GM21526 (cell line): ENCODE measurements around the gene HNRNPK.
"Not testable (repeated sequence)": the region's sequence is repeated elsewhere in the genome, so short reads cannot be mapped to it uniquely, and the experiment has no call there.

Experiments
- ATAC-seq: cut with Tn5 transposase; IDR thresholded peaks from one replicate; pipeline ENCODE4 v1.9.1; 2021; ENCODE audit warnings: moderate library complexity; ENCODE audit not compliant: unreplicated experiment, low FRiP score

The HNRNPK gene

GRCh38 chr9:83978992-83979811 is 813 bp downstream of the HNRNPK start:
- ATAC-seq, result peak; percentile 22

- ATAC-seq, result no peak
Observed at GRCh38 chr9:83977196-83977595, 2.8 kb downstream of the HNRNPK start.

DNA sequence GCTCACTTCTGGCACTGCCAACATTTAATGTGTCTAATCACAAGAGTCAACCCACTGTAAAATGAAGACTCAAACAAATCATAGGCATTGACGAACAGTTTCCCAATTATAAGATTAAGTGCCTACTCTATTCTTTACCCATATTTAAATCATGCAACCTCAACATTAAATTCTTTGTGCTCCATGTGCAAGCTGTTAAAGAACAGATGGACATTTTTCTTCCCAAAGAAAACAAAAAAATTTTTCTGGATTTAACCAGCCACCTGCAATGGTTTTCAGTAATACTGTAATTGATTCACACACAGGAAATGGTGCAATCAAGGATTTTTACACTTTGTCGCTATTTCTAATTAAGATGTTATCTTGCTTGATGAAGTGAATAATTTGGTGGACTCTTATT is 3.6 kb downstream of the HNRNPK start:
- no peak for ATAC-seq

DNA sequence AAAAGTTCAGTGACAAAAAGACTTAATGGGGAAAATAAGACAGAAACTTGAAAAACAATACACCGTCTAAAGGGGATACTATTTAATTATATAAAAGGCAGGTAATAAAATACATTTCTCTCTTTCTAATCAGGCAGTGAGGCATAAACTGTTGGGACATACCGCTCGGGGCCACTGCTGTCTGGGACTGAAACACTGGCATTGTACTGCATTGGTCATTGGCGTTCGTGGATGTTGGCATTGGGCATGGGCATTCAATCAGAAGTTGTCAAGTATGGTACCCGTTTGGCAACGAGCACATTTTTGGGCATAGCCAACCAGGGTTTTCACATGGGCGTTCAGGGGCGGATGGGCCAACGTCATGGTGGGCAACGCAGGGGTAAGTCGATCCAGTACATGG is 4.7 kb downstream of the HNRNPK start:
- no peak for ATAC-seq

GRCh38 chr9:83972286-83972685 is 7.7 kb downstream of the HNRNPK start:
- ATAC-seq, result no peak

DNA sequence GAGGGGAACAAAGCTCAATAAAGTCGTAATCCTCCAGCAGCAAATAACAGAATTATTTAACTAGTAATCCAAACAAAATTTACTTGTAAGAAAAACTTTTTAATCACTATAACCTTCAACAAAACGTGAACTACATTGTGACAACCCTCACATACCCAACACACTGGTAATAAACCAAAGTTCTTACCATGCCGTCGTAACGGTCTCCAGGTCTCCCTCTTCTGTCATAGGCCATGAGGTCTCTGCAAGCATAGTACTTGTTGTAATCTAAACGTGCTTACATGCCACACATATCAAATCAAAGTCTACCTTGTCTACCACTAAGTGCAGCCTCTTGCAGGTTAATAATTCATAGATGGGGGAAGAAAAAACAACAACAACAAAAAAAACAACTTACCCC is 8.5 kb downstream of the HNRNPK start:
- ATAC-seq, result no peak

DNA sequence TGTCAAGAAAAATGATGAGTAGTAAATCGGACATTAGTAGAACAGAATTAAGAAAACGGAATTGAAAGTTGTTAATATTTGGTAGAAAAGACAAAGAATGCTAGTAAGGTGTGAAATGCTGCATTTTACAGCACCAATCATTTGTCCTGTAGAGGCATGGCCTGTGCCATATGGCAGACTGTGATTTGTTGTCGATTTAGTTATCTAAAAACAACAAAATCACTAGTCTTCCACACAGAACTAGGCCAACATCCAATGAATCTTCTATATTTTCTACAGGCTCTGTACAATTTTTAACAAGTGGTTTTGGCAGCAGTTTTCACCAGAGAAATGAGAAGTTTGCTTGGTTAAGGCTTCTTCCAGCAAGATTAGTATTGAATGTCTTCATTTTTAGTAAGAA is 10.4 kb downstream of the HNRNPK start:
- no peak for ATAC-seq

DNA sequence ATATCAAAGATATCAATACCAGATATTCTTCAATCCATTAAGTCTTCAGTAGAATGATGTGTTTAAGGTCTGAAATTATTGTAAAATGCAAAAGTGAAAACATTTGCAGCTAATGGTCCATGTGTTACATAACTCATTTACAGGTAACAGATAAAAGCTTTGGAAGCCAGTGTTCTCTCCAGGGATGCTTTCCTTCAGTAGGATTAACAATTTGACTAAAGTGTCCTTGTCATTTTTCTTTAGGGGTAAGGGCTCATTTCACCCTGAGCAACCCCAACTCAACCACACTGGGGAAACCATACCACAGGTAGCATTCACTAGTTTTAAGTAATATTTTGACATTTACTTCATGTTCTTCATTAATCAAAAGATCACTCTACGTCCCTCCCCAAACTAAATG is 12.9 kb downstream of the HNRNPK start:
- ATAC-seq, result no peak

DNA sequence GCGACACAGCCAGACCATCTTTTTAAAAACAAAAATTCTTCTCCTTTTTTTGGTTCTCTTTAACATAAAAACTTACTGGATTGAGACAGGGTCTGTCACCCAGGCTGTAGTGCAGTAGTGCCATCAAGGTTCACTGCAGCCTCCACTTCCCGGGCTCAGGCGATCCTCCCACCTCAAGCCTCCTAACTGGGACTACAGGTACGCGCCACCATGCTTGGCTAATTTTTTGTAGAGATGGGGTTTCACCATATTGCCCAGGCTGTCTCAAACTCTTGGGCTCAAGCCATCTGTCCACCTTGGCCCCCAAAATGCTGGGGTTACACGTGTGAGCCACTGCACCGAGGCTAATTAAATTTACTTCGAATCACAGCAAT is 13.8 kb downstream of the HNRNPK start:
- no peak for ATAC-seq

DNA sequence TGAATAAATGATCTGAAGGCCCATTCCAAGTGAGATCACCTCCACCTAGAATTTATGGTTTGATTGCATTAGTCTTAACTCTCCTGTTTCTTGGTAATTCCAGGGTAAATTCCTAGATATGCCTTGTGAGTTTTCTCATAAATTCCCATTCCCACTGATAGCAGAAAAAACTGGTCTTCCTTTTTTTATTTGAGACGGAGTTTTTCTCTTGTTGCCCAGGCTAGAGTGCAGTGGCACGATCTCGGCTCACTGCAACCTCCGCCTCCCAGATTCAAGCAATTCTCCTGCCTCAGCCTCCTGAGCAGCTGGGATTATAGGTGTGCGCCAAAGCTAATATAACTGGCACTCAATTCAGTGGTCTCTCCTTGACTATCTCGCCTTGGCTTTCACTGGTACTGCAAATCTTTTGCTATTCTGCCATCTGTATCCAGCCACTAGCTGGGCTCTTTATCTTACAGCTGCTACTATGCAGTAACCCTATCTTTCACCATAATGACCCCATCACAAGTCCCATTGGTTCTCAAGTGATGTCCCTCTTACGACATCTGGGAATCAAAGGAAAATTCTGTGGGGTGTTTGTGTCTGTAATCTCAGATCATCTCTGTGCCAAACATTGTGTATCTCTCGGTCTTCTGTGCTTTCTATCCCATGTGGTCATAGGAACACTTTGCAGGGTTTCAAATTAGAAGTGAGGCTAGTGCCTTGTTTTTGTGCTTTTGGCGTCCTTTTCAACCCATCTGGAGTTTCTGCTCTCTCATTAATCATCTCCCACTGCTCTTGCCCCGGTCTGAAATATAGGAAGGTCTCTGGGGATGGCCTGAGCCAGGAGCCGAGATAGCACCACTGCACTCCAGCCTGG is 14.4 kb downstream of the HNRNPK start:
- ATAC-seq, result no peak

- ATAC-seq, result no peak
Observed at GRCh38 chr9:83964973-83965349, 15.1 kb downstream of the HNRNPK start.

DNA sequence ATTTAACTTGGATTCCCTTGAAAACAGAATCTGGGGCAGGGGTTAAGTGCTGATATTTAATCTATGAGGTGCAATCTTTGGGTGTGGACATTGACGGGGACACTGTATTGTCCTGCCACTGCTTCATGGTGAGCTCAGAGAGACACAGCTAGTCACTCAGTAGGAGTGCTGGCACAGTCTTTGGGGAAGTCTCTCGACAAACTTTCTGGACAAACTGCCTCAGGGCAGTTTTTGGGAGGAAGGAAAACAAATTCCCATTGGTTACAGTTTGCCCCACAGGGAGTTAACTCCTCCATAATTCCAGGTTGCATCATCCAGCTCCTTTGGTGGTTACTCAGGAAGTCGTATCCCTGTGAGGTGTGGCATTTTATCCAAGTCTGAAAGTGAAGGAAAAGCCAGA is 17.9 kb downstream of the HNRNPK start:
- ATAC-seq, result no peak

- ATAC-seq, result no peak
Observed at GRCh38 chr9:83960991-83961390, 19.0 kb downstream of the HNRNPK start.

GRCh38 chr9:83959061-83959460 is 21.0 kb downstream of the HNRNPK start:
- no peak for ATAC-seq

DNA sequence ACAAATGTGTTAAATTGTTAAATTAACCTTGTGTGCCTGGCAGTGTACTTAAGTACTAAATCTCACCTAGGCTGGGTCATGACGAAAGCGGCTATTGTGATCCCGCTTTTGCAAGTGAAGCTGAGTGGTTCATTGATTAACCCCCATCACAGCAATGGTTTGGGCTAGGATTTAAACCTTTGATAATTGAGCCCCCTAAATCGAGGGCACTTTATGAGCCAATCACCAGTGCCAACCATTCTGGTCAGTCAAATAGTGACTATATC is 22.8 kb downstream of the HNRNPK start:
- ATAC-seq, result no peak

- peak; percentile 72 for ATAC-seq
Observed at GRCh38 chr9:83956436-83957247, 23.4 kb downstream of the HNRNPK start.

DNA sequence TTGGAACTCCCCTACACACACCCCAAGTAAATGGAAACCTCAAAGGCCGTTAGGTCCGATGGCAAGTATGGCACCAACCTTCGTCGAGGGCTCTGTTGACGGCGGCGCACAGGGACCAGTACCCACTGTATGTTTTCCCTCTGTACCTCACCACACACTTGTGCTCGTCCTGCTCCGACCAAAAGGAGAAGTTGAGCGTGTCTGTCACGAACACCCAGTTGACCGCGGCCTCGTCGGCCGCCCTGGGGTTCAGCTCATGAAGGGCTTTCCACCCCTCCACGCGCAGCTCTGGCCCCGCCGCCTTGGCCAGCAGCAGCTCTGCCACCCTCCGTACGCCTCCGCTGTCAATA is 24.0 kb downstream of the HNRNPK start:
- peak; percentile 63 for ATAC-seq

DNA sequence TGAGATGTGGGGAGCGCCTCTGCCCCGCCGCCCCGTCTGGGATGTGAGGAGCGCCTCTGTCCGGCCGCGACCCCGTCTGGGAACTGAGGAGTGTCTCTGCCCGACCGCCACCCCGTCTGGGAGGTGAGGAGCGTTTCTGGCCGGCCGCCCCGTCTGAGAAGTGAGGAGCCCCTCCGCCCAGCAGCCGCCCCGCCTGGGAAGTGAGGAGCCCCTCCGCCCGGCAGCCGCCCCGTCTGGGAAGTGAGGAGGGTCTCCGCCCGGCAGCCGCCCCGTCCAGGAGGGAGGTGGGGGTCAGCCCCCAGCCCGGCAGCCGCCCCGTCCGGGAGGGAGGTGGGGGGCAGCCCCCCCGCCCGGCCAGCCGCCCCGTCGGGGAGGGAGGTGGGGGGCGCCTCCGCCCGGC is 31.9 kb downstream of the HNRNPK start:
- ATAC-seq, result not testable (repeated sequence)

DNA sequence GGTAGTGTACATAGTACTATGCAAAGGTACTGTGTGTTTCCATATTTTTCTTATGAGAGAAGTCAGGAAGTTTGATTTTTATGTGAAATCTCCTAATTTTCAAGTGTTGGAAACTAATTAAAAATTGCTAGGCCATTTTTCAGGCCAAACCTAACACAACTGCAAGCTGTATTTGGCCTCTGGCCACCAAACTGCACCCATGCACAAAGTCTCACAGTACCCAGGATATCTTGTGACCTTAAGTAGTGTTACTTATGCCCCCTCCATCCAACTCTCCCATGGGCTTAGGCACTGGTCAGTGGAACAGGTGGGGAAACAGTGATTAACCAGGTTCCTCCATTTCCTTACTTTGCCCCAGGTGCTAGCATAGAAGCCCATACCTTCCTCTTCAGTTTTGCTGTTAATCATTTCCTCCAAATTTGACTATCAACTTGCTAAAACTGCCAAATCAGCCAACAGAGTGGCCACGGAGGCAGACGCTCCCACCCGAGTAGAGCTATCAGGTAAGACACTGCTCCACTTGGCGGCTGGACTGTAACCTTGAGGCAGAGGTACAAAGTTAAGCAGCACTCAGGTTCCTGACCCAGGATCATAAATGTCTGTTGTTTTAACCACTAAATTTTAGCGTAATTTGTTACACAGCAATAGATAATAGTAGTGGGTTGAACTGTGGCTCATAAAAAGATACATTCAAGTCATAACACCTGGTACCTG is 39.3 kb downstream of the HNRNPK start:
- ATAC-seq, result no peak

DNA sequence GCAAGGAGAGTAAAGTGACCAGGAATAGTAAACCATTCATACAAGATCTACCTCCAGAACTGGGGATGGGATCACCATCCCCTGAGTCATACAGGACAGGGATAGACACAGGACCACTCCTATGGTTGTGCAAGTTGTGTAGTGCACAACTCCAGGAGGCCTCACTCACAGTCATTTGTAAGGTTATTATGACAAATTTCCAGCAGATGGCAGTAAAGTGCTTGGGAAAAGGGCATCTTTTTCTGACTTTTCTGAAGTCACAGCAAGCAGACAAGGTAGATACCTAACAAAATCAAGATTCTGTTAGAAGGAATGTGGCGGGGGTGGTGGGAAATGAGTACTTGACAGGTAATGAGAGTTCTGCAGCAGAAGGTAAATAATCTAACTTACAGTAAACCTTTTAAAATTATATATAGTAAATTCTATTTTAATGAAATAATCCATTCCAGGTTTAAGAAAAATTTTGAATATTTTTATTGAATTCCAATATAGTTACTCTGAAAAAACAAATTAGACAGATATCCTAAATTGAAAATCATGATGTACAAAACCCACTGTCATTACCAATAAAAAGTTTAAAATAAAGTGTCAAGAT is 42.1 kb downstream of the HNRNPK start:
- no peak for ATAC-seq
